GM12878 (cell line): Measurements from ENCODE around the gene NGF. TPM values are rescaled to one million over a fixed set of nuclear protein-coding genes. Genes with fewer than 3 reads are reported as not detected.

Source experiments
- ATAC-seq: fragments of 200-7000 bp; cut with Tn5 transposase; 3 replicates; pipeline ENCODE4 v1.9.1; 2020; ENCODE audit warnings: mild to moderate bottlenecking, moderate library complexity
- BruUV-seq: library from RNA; stranded (reverse); fragments of 400-500 nt; replicated peaks from 2 replicates; lab custom pipeline; 2021; lab: Mats Ljungman, UMichigan
- CTCF ChIA-PET: fragments of 300-600 bp; sonication (Branson Sonifier 250); formaldehyde crosslinking; extraction: SDS; loops from one replicate; lab custom pipeline; 2021; ENCODE audit warnings: inconsistent platforms; lab: Yijun Ruan, JAX
- POLR2A ChIA-PET: fragments of 350-600 bp; formaldehyde crosslinking; extraction: SDS; loops from one replicate; lab custom pipeline; 2021; ENCODE audit warnings: inconsistent platforms; lab: Charles Lee
- RAD21 ChIA-PET: fragments of 300-600 bp; sonication (Branson Sonifier 250); formaldehyde crosslinking; loops from one replicate; lab custom pipeline; 2023; ENCODE audit warnings: antibody characterized with exemption; ENCODE audit not compliant: unreplicated experiment; lab: Charles Lee
- SMC1A ChIA-PET: fragments of 300-600 bp; sonication (Branson Sonifier 250); formaldehyde crosslinking; loops from one replicate; lab custom pipeline; 2023; ENCODE audit not compliant: unreplicated experiment, uncharacterized antibody; lab: Charles Lee
- DNase-seq: peaks from one replicate; pipeline ENCODE4 v3.0.0-alpha.2; 2011; ENCODE audit warnings: low read depth, low spot score
- FAIRE-seq: peaks from 3 replicates; lab custom pipeline; 2011; peaks lifted over from hg19 to GRCh38; lab: Jason Lieb, UNC
- H2AFZ ChIP-seq: 2 replicates; pipeline ENCODE4 v1.6.0; 2011; ENCODE audit warnings: low read depth, low read length, control low read depth; ENCODE audit not compliant: control insufficient read depth
- H3K27ac ChIP-seq: 2 replicates; pipeline ENCODE4 v1.5.1; 2011; ENCODE audit warnings: control low read depth; ENCODE audit not compliant: control insufficient read depth, insufficient read depth
- H3K27me3 ChIP-seq, 2 experiments: replicated peaks in 1 of 2; 2 replicates each; pipeline versions ENCODE4 v1.6.0 to v1.6.1; 2011; ENCODE audit warnings: low read length in 1 of 2; ENCODE audit not compliant: control insufficient read depth in 2 of 2, insufficient read depth in 2 of 2
- H3K36me3 ChIP-seq, 2 experiments: 2 replicates each; pipeline ENCODE4 v1.5.1; 2011; ENCODE audit warnings: low read length in 1 of 2; ENCODE audit not compliant: control insufficient read depth in 2 of 2, insufficient read depth in 2 of 2
- H3K4me1 ChIP-seq: 2 replicates; pipeline ENCODE4 v1.6.1; 2011; ENCODE audit warnings: mild to moderate bottlenecking, low read length, moderate library complexity, mixed read lengths; ENCODE audit not compliant: control insufficient read depth, insufficient read depth
- H3K4me2 ChIP-seq: 2 replicates; pipeline ENCODE4 v1.6.0; 2011; ENCODE audit warnings: control low read depth; ENCODE audit not compliant: control insufficient read depth, insufficient read depth
- H3K4me3 ChIP-seq: fragments of 200-600 bp; sonication (generic); 2 replicates; pipeline ENCODE4 v1.5.1; 2016
- H3K79me2 ChIP-seq: 2 replicates; pipeline ENCODE4 v1.6.0; 2011; ENCODE audit warnings: low read length; ENCODE audit not compliant: control insufficient read depth, insufficient read depth
- H3K9ac ChIP-seq: 2 replicates; pipeline ENCODE4 v1.8.0; 2011; ENCODE audit warnings: low read length, control low read depth, mixed read lengths; ENCODE audit not compliant: control insufficient read depth, insufficient read depth
- H3K9me3 ChIP-seq: replicated peaks from 3 replicates; pipeline ENCODE4 v1.5.1; 2011; ENCODE audit warnings: mild to moderate bottlenecking, low read length; ENCODE audit not compliant: control insufficient read depth, insufficient read depth
- H4K20me1 ChIP-seq: 2 replicates; pipeline ENCODE4 v1.6.0; 2011; ENCODE audit not compliant: control insufficient read depth, insufficient read depth
- CBX5 ChIP-seq: sonication (generic); IDR thresholded peaks from 2 replicates; pipeline ENCODE4 v1.6.1; 2016; ENCODE audit warnings: low read depth, moderate library complexity, mild to moderate bottlenecking, inconsistent platforms
- HDAC2 ChIP-seq: fragments of 200-600 bp; sonication (generic); IDR thresholded peaks from 2 replicates; pipeline ENCODE4 v1.6.1; 2017
- KDM1A ChIP-seq: fragments of 200-600 bp; sonication (generic); IDR thresholded peaks from 2 replicates; pipeline ENCODE4 v1.6.1; 2016; ENCODE audit warnings: borderline replicate concordance
- PML ChIP-seq: IDR thresholded peaks from 2 replicates; pipeline ENCODE4 v1.6.1; 2012; ENCODE audit warnings: low read length, inconsistent platforms
- POLR2AphosphoS5 ChIP-seq: IDR thresholded peaks from 2 replicates; pipeline ENCODE4 v1.6.1; 2011; ENCODE audit warnings: mild to moderate bottlenecking, low read length, inconsistent platforms
- RUNX3 ChIP-seq: IDR thresholded peaks from 2 replicates; pipeline ENCODE4 v1.6.1; 2012; ENCODE audit warnings: low read length, inconsistent platforms
- SIN3A ChIP-seq: IDR thresholded peaks from 2 replicates; pipeline ENCODE4 v1.6.1; 2012; ENCODE audit warnings: low read depth, low read length, improper control_type of control experiment
- SP1 ChIP-seq: IDR thresholded peaks from one replicate; pipeline ENCODE4 v1.6.1; 2011; ENCODE audit warnings: low read depth, low read length
- SPI1 ChIP-seq: IDR thresholded peaks from 2 replicates; pipeline ENCODE4 v1.6.1; 2011; ENCODE audit warnings: low read depth, mild to moderate bottlenecking, low read length, moderate library complexity, borderline replicate concordance; ENCODE audit not compliant: insufficient read depth
- SRF ChIP-seq, 2 experiments: IDR thresholded peaks; 2 replicates each; pipeline ENCODE4 v1.6.1; 2011; ENCODE audit warnings: low read depth in 2 of 2, low read length in 2 of 2, mild to moderate bottlenecking in 1 of 2, moderate library complexity in 1 of 2
- SUZ12 ChIP-seq: fragments of 200-600 bp; sonication (generic); IDR thresholded peaks from one replicate; pipeline ENCODE4 v1.6.1; 2018; ENCODE audit warnings: antibody characterized with exemption, mild to moderate bottlenecking; ENCODE audit not compliant: unreplicated experiment
- ZZZ3 ChIP-seq: IDR thresholded peaks from 2 replicates; pipeline ENCODE4 v1.6.1; 2011; ENCODE audit warnings: low read depth; ENCODE audit not compliant: control insufficient read depth, insufficient read length
- WGBS: methylation state at CpG from one replicate; pipeline ENCODE4 v1.1.6; 2016; ENCODE audit warnings: low lambda C conversion rate; ENCODE audit not compliant: insufficient replicate concordance, insufficient coverage; ENCODE audit errors: missing lambda C conversion rate; 5-methylcytosine and 5-hydroxymethylcytosine counted together
- in situ Hi-C: fragments of 300-500 bp; cut with MboI; formaldehyde crosslinking; loops from 9 replicates; pipeline ENCODE4 v1.14.3; 2018; ENCODE audit warnings: mixed read lengths
- intact Hi-C: fragments of 100-400 bp; cut with micrococcal nuclease; formaldehyde crosslinking; loops from one replicate; pipeline ENCODE4 v1.14.2; 2022; ENCODE audit not compliant: unreplicated experiment
- polyA plus RNA-seq, 11 experiments: library from polyadenylated mRNA; depleted of rRNA in 4 of 11; unstranded in 6 of 11; stranded (reverse) in 5 of 11; fragments of >200 nt; fragmentation: Nextera tagmentation in 4 of 11; fragmentation: Illumina TruSeq in 1 of 11; extraction: Ambion mirVana in 4 of 11; extraction: Trizol in 1 of 11; gene quantifications; 1 replicate in 1 of 11; 2 replicates in 10 of 11; pipeline versions ENCODE4 v1.2.1 to v1.2.3, GENCODE V29; 2011 to 2016; ENCODE audit warnings: inconsistent platforms in 2 of 11, missing spikeins in 2 of 11, low read depth in 1 of 11
- total RNA-seq, 4 experiments: library from RNA; depleted of rRNA in 3 of 4; stranded (reverse); fragments of >200 nt in 3 of 4; fragmentation: Illumina TruSeq in 1 of 4; extraction: Trizol in 1 of 4; gene quantifications; 2 replicates each; pipeline versions ENCODE4 v1.2.1 to v1.2.3, GENCODE V29; 2013 to 2021
- TF ChIP-seq, protein P1 (sequence below): IDR thresholded peaks from 2 replicates; pipeline ENCODE4 v1.6.1; 2012; ENCODE audit warnings: low read depth, low read length, improper control_type of control experiment

Gene NGF
- total and polyA plus RNA-seq, 10 of the 15 experiments (the other 5 are each of a cell fraction or from before 2014, with no cell fraction given) = not detected

- no peaks in the 10 kb centered on the region for H3K9me3 ChIP-seq
- FAIRE-seq = no peak
- ChIA-PET CTCF (no interaction called here), RAD21 (no interaction called here), POLR2A (no interaction called here), SMC1A (no interaction called here)
- H2AFZ ChIP-seq = no peak overlapping the region
- no TSS peak for BruUV-seq
- no peak for DNase-seq
- H3K27ac ChIP-seq = no peak overlapping the region
- no peak overlapping the region for H3K9ac ChIP-seq
- intact Hi-C loops (no loop called here), in situ Hi-C loops (no loop called here)
- no peaks in the 10 kb centered on the region for H3K27me3 ChIP-seq
- no peak overlapping the region for H3K4me2 ChIP-seq
- no peaks in the 10 kb centered on the region for H3K4me1 ChIP-seq
- no peak for TF ChIP-seq HDAC2
- no peak for TF ChIP-seq SPI1
- no peak for TF ChIP-seq KDM1A
- TF ChIP-seq, protein P1, sequence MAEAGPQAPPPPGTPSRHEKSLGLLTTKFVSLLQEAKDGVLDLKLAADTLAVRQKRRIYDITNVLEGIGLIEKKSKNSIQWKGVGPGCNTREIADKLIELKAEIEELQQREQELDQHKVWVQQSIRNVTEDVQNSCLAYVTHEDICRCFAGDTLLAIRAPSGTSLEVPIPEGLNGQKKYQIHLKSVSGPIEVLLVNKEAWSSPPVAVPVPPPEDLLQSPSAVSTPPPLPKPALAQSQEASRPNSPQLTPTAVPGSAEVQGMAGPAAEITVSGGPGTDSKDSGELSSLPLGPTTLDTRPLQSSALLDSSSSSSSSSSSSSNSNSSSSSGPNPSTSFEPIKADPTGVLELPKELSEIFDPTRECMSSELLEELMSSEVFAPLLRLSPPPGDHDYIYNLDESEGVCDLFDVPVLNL = no peak
- TF ChIP-seq SP1 = no peak
- no peak for TF ChIP-seq SUZ12
- TF ChIP-seq CBX5 = no peak
- no peak for TF ChIP-seq PML
- TF ChIP-seq ZZZ3 = no peak
- no peak for TF ChIP-seq SRF (IDR thresholded peaks at IDR 0.05; ENCODE audit: low read depth in 2 of 2, low read length in 2 of 2)
- TF ChIP-seq SIN3A = no peak
- no peak for TF ChIP-seq POLR2AphosphoS5
- TF ChIP-seq RUNX3 = no peak
- TF ChIP-seq, all 136 proteins: peak for 0
- ATAC-seq = no peak
- H3K36me3 ChIP-seq = no peaks in the 10 kb centered on the region
- H3K4me3 ChIP-seq = no peak overlapping the region
- whole genome bisulfite sequencing = 9% methylated on average over 5 of the region's 5 CpGs
- no peaks in the 10 kb centered on the region for H4K20me1 ChIP-seq
- H3K79me2 ChIP-seq = no peaks in the 10 kb centered on the region
Measured at GRCh38 chr1:115351143-115351542, 13.1 kb upstream of the NGF start.
